GM23338 (cell line): ENCODE results near the gene SH3D19. TPM values are rescaled to one million over a fixed set of nuclear protein-coding genes. Genes with fewer than 3 reads are reported as not detected.

Experiments
- ATAC-seq: fragments of 200-7000 bp; cut with Tn5 transposase; 3 replicates; pipeline ENCODE4 v1.9.1; 2020
- DNase-seq: peaks from one replicate; pipeline ENCODE4 v3.0.0-alpha.2; 2015; ENCODE audit warnings: low spot score
- H2AFZ ChIP-seq: fragments of 200-600 bp; sonication (generic); 2 replicates; pipeline ENCODE4 v1.8.0; 2016; ENCODE audit warnings: antibody characterized with exemption, mild to moderate bottlenecking, moderate library complexity
- H3F3A ChIP-seq: fragments of 200-600 bp; sonication (generic); replicated peaks from 2 replicates; pipeline ENCODE4 v1.8.0; 2017; ENCODE audit warnings: antibody characterized with exemption, mixed run types, low read depth
- H3K27ac ChIP-seq: fragments of 200-600 bp; sonication (generic); 2 replicates; pipeline ENCODE4 v1.6.1; 2016; ENCODE audit warnings: low read depth
- H3K27me3 ChIP-seq: fragments of 200-600 bp; sonication (generic); 2 replicates; pipeline ENCODE4 v1.8.0; 2016; ENCODE audit warnings: mild to moderate bottlenecking, mixed run types, moderate library complexity; ENCODE audit not compliant: insufficient read depth
- H3K36me3 ChIP-seq: fragments of 200-600 bp; sonication (generic); 2 replicates; pipeline ENCODE4 v1.8.0; 2016; ENCODE audit warnings: mild to moderate bottlenecking; ENCODE audit not compliant: insufficient read depth
- H3K4me1 ChIP-seq: fragments of 200-600 bp; sonication (generic); 2 replicates; pipeline ENCODE4 v1.8.0; 2016; ENCODE audit warnings: mild to moderate bottlenecking, moderate library complexity; ENCODE audit not compliant: insufficient read depth
- H3K4me2 ChIP-seq: fragments of 200-600 bp; sonication (generic); 2 replicates; pipeline ENCODE4 v1.7.1; 2017; ENCODE audit warnings: mixed run types
- H3K4me3 ChIP-seq: fragments of 200-600 bp; sonication (generic); 2 replicates; pipeline ENCODE4 v1.6.1; 2016; ENCODE audit warnings: mixed run types
- H3K79me2 ChIP-seq: fragments of 200-600 bp; sonication (generic); replicated peaks from 2 replicates; pipeline ENCODE4 v1.8.0; 2017; ENCODE audit warnings: mild to moderate bottlenecking; ENCODE audit not compliant: insufficient read depth
- H3K9me2 ChIP-seq: fragments of 200-600 bp; sonication (generic); 2 replicates; pipeline ENCODE4 v1.8.0; 2017; ENCODE audit not compliant: insufficient read depth
- H4K20me1 ChIP-seq: fragments of 200-600 bp; sonication (generic); replicated peaks from 2 replicates; pipeline ENCODE4 v1.8.0; 2017; ENCODE audit warnings: mild to moderate bottlenecking; ENCODE audit not compliant: insufficient read depth
- H3K27ac Mint-ChIP-seq: 2 replicates; pipeline ENCODE4 v1.8.0; 2020; ENCODE audit warnings: inconsistent platforms, mild to moderate bottlenecking, moderate library complexity, mixed read lengths
- H3K27me3 Mint-ChIP-seq: 3 replicates; pipeline ENCODE4 v1.8.0; 2022; ENCODE audit warnings: low read depth, mild to moderate bottlenecking, moderate library complexity, mixed read lengths, inconsistent platforms; ENCODE audit not compliant: insufficient read depth, poor library complexity
- H3K36me3 Mint-ChIP-seq: 3 replicates; pipeline ENCODE4 v1.8.0; 2021; ENCODE audit warnings: low read depth, mild to moderate bottlenecking, inconsistent platforms, moderate library complexity, mixed read lengths
- H3K4me1 Mint-ChIP-seq: 3 replicates; pipeline ENCODE4 v1.8.0; 2020; ENCODE audit warnings: mild to moderate bottlenecking, inconsistent platforms, mixed read lengths
- H3K4me3 Mint-ChIP-seq: 3 replicates; pipeline ENCODE4 v1.8.0; 2021; ENCODE audit warnings: moderate library complexity, mild to moderate bottlenecking, inconsistent platforms, mixed read lengths
- H3K9me3 Mint-ChIP-seq: 3 replicates; pipeline ENCODE4 v1.8.0; 2020; ENCODE audit warnings: moderate library complexity, mild to moderate bottlenecking, inconsistent platforms, mixed read lengths
- CREB1 ChIP-seq: fragments of 250-450 bp; sonication (Bioruptor Pico); IDR thresholded peaks from 2 replicates; pipeline ENCODE4 v1.5.0; 2020; ENCODE audit warnings: low read depth, mild to moderate bottlenecking, moderate library complexity
- EZH2 ChIP-seq: fragments of 200-600 bp; sonication (generic); IDR thresholded peaks from one replicate; pipeline ENCODE4 v1.8.0; 2017; ENCODE audit warnings: antibody characterized with exemption, mild to moderate bottlenecking, low read depth; ENCODE audit not compliant: unreplicated experiment
- EZH2phosphoT487 ChIP-seq: fragments of 200-600 bp; sonication (generic); IDR thresholded peaks from one replicate; pipeline ENCODE4 v1.8.1; 2018; ENCODE audit warnings: antibody characterized with exemption; ENCODE audit not compliant: unreplicated experiment
- JUNB ChIP-seq: IDR thresholded peaks from one replicate; pipeline ENCODE4 v1.6.1; 2016; ENCODE audit warnings: antibody characterized with exemption; ENCODE audit not compliant: unreplicated experiment
- NANOG ChIP-seq: IDR thresholded peaks from 2 replicates; pipeline ENCODE4 v1.6.1; 2016; ENCODE audit warnings: antibody characterized with exemption, borderline replicate concordance
- POLR2AphosphoS5 ChIP-seq: IDR thresholded peaks from 2 replicates; pipeline ENCODE4 v1.6.1; 2016; ENCODE audit warnings: antibody characterized with exemption, low read depth
- STAT1 ChIP-seq: IDR thresholded peaks from one replicate; pipeline ENCODE4 v1.6.1; 2016; ENCODE audit warnings: antibody characterized with exemption; ENCODE audit not compliant: unreplicated experiment
- ZNF114 ChIP-seq: fragments of 250-450 bp; sonication (Bioruptor Pico); IDR thresholded peaks from 2 replicates; pipeline ENCODE4 v1.5.0; 2020; ENCODE audit warnings: mild to moderate bottlenecking, moderate library complexity
- ZNF331 ChIP-seq: fragments of 250-450 bp; sonication (Bioruptor Pico); IDR thresholded peaks from 2 replicates; pipeline ENCODE4 v1.5.0; 2020; ENCODE audit warnings: low read depth, mild to moderate bottlenecking, moderate library complexity
- polyA plus RNA-seq: library from polyadenylated mRNA; unstranded; fragments of >200 nt; fragmentation: Nextera tagmentation; extraction: Ambion mirVana; gene quantifications from 2 replicates; pipeline ENCODE4 v1.2.1, GENCODE V29; 2016
- total RNA-seq: library from RNA; depleted of rRNA; stranded (reverse); fragments of >200 nt; shearing (Covaris generic); gene quantifications from 2 replicates; pipeline ENCODE4 v1.2.3, GENCODE V29; 2014
- TF ChIP-seq, protein P1 (sequence below): fragments of 250-450 bp; sonication (Bioruptor Pico); IDR thresholded peaks from 2 replicates; pipeline ENCODE4 v1.5.0; 2020; ENCODE audit warnings: mild to moderate bottlenecking, moderate library complexity
- TF ChIP-seq, protein P2 (sequence below): IDR thresholded peaks from 2 replicates; pipeline ENCODE4 v1.6.1; 2016; ENCODE audit warnings: antibody characterized with exemption
- TF ChIP-seq, protein P3 (sequence below): IDR thresholded peaks from one replicate; pipeline ENCODE4 v1.6.1; 2018; ENCODE audit warnings: antibody characterized with exemption; ENCODE audit not compliant: unreplicated experiment

The SH3D19 gene
- total and polyA plus RNA-seq, 2 experiments from 2014 or later: 25.3 to 57.4 TPM

DNA sequence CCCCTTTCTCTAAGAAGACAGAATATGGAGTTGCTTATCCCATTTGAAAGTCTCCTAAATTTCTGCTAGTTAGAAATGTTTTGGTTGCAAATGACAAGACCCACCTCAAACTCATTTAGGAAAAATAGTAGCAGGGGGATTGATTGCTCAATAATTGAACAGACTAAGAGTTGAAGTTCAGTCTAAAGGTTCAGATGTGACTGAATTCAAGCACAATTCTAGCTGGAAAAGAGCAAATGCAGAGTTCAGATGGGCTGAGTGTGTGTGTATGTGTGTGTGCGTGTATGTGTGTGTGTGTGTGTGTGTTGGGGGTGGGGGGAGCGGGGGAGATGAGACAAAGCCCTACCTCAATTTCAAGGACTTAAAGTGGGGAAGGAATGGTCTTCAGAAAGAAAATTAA, 35.7 kb upstream of the SH3D19 start:
- no peak overlapping the region for H3K4me2 ChIP-seq
- no peak overlapping the region for H3K27ac ChIP-seq
- H3K9me2 ChIP-seq: no peaks in the 10 kb centered on the region
- no peaks in the 10 kb centered on the region for H3K27me3 ChIP-seq
- Mint-ChIP-seq H3K36me3 (no peaks in the 10 kb centered on the region), H3K4me1 (peaks cover 12% of the 10 kb centered on the region), H3K27ac (no peak overlapping the region), H3K9me3 (no peaks in the 10 kb centered on the region), H3K27me3 (no peaks in the 10 kb centered on the region), H3K4me3 (no peak overlapping the region)
- ATAC-seq (no peak), DNase-seq (no peak)
- no peaks in the 10 kb centered on the region for H3K79me2 ChIP-seq
- TF ChIP-seq, protein P1, sequence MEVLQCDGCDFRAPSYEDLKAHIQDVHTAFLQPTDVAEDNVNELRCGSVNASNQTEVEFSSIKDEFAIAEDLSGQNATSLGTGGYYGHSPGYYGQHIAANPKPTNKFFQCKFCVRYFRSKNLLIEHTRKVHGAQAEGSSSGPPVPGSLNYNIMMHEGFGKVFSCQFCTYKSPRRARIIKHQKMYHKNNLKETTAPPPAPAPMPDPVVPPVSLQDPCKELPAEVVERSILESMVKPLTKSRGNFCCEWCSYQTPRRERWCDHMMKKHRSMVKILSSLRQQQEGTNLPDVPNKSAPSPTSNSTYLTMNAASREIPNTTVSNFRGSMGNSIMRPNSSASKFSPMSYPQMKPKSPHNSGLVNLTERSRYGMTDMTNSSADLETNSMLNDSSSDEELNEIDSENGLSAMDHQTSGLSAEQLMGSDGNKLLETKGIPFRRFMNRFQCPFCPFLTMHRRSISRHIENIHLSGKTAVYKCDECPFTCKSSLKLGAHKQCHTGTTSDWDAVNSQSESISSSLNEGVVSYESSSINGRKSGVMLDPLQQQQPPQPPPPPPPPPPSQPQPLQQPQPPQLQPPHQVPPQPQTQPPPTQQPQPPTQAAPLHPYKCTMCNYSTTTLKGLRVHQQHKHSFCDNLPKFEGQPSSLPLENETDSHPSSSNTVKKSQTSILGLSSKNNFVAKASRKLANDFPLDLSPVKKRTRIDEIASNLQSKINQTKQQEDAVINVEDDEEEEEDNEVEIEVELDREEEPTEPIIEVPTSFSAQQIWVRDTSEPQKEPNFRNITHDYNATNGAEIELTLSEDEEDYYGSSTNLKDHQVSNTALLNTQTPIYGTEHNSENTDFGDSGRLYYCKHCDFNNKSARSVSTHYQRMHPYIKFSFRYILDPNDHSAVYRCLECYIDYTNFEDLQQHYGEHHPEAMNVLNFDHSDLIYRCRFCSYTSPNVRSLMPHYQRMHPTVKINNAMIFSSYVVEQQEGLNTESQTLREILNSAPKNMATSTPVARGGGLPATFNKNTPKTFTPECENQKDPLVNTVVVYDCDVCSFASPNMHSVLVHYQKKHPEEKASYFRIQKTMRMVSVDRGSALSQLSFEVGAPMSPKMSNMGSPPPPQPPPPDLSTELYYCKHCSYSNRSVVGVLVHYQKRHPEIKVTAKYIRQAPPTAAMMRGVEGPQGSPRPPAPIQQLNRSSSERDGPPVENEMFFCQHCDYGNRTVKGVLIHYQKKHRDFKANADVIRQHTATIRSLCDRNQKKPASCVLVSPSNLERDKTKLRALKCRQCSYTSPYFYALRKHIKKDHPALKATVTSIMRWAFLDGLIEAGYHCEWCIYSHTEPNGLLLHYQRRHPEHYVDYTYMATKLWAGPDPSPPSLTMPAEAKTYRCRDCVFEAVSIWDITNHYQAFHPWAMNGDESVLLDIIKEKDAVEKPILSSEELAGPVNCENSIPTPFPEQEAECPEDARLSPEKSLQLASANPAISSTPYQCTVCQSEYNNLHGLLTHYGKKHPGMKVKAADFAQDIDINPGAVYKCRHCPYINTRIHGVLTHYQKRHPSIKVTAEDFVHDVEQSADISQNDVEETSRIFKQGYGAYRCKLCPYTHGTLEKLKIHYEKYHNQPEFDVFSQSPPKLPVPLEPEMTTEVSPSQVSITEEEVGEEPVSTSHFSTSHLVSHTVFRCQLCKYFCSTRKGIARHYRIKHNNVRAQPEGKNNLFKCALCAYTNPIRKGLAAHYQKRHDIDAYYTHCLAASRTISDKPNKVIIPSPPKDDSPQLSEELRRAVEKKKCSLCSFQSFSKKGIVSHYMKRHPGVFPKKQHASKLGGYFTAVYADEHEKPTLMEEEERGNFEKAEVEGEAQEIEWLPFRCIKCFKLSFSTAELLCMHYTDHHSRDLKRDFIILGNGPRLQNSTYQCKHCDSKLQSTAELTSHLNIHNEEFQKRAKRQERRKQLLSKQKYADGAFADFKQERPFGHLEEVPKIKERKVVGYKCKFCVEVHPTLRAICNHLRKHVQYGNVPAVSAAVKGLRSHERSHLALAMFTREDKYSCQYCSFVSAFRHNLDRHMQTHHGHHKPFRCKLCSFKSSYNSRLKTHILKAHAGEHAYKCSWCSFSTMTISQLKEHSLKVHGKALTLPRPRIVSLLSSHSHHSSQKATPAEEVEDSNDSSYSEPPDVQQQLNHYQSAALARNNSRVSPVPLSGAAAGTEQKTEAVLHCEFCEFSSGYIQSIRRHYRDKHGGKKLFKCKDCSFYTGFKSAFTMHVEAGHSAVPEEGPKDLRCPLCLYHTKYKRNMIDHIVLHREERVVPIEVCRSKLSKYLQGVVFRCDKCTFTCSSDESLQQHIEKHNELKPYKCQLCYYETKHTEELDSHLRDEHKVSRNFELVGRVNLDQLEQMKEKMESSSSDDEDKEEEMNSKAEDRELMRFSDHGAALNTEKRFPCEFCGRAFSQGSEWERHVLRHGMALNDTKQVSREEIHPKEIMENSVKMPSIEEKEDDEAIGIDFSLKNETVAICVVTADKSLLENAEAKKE: no peak
- TF ChIP-seq EZH2phosphoT487 (no peak), ZNF331 (CRISPR knock-in tag) (no peak), CREB1 (no peak), ZNF114 (CRISPR knock-in tag) (no peak), STAT1 (no peak), POLR2AphosphoS5 (no peak), EZH2 (no peak), JUNB (no peak), NANOG (no peak)
- TF ChIP-seq, protein P2, sequence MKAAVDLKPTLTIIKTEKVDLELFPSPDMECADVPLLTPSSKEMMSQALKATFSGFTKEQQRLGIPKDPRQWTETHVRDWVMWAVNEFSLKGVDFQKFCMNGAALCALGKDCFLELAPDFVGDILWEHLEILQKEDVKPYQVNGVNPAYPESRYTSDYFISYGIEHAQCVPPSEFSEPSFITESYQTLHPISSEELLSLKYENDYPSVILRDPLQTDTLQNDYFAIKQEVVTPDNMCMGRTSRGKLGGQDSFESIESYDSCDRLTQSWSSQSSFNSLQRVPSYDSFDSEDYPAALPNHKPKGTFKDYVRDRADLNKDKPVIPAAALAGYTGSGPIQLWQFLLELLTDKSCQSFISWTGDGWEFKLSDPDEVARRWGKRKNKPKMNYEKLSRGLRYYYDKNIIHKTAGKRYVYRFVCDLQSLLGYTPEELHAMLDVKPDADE: no peak
- TF ChIP-seq, protein P3, sequence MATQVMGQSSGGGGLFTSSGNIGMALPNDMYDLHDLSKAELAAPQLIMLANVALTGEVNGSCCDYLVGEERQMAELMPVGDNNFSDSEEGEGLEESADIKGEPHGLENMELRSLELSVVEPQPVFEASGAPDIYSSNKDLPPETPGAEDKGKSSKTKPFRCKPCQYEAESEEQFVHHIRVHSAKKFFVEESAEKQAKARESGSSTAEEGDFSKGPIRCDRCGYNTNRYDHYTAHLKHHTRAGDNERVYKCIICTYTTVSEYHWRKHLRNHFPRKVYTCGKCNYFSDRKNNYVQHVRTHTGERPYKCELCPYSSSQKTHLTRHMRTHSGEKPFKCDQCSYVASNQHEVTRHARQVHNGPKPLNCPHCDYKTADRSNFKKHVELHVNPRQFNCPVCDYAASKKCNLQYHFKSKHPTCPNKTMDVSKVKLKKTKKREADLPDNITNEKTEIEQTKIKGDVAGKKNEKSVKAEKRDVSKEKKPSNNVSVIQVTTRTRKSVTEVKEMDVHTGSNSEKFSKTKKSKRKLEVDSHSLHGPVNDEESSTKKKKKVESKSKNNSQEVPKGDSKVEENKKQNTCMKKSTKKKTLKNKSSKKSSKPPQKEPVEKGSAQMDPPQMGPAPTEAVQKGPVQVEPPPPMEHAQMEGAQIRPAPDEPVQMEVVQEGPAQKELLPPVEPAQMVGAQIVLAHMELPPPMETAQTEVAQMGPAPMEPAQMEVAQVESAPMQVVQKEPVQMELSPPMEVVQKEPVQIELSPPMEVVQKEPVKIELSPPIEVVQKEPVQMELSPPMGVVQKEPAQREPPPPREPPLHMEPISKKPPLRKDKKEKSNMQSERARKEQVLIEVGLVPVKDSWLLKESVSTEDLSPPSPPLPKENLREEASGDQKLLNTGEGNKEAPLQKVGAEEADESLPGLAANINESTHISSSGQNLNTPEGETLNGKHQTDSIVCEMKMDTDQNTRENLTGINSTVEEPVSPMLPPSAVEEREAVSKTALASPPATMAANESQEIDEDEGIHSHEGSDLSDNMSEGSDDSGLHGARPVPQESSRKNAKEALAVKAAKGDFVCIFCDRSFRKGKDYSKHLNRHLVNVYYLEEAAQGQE: no peak
- H3K36me3 ChIP-seq: no peaks in the 10 kb centered on the region
- no peaks in the 10 kb centered on the region for H4K20me1 ChIP-seq
- no peak overlapping the region for H2AFZ ChIP-seq
- no peaks in the 10 kb centered on the region for H3K4me1 ChIP-seq
- H3K4me3 ChIP-seq: no peak overlapping the region
- H3F3A ChIP-seq: no peaks in the 10 kb centered on the region
